Measurements from ENCODE around the gene ANKRD44. TPM values are rescaled to one million over a fixed set of nuclear protein-coding genes. Genes with fewer than 3 reads are reported as not detected.
A peak's percentile ranks its signal among the peaks of the same experiment; 100 is the strongest.

ANKRD44 gene
- total and polyA plus RNA-seq, 4 donors, result 25.9 to 63.5 (median 31.5) TPM

GRCh38 chr2:196984903-196985302 is 325.7 kb downstream of the ANKRD44 start:
- H3K9me3 ChIP-seq (ENCODE audit: control insufficient read depth, insufficient read depth, low read length), result no peaks in the 10 kb centered on the region
- H3K4me1 ChIP-seq (ENCODE audit: control insufficient read depth, insufficient read depth, low read length), result no peaks in the 10 kb centered on the region
- no peaks in the 10 kb centered on the region for H3K27me3 ChIP-seq (ENCODE audit: control insufficient read depth, insufficient read depth, low read length)
- H3K36me3 ChIP-seq (ENCODE audit: control insufficient read depth, insufficient read depth, low read length), result no peaks in the 10 kb centered on the region
- H3K4me3 ChIP-seq (ENCODE audit: low read depth, low read length), result no peak overlapping the region
- 83% methylated on average over 4 of the region's 5 CpGs for WGBS (ENCODE audit: insufficient coverage)
- no peak overlapping the region for H3K27ac ChIP-seq (ENCODE audit: low read depth, low read length)
- peak in 1 of 6 donors; percentile 94 for DNase-seq (ENCODE audit: low read depth in 4 of 6, low spot score in 6 of 6)

DNA sequence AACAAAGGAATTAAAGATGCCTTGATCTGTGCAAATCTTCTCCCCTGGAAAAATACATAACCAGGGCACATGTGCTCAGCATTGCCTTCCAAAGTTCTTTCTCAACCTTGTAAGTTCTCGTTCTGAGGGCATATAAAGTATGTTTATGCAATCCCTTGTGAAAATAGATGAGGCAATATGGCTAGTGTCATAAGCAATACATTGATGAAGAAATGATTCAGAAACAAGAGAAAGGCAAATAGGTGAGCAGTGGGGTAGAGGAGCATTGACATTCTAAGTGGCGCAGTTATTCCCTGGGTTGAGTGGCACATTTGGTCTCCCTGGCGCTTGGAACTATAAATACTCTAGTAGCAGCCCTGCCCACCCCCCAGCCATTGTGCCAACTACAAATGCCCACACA is 326.6 kb downstream of the ANKRD44 start:
- Histone ChIP-seq H3K27ac (ENCODE audit: low read depth, low read length) (no peak overlapping the region), H3K9me3 (ENCODE audit: control insufficient read depth, insufficient read depth, low read length) (no peaks in the 10 kb centered on the region), H3K4me1 (ENCODE audit: control insufficient read depth, insufficient read depth, low read length) (no peaks in the 10 kb centered on the region), H3K27me3 (ENCODE audit: control insufficient read depth, insufficient read depth, low read length) (no peaks in the 10 kb centered on the region), H3K36me3 (ENCODE audit: control insufficient read depth, insufficient read depth, low read length) (no peaks in the 10 kb centered on the region), H3K4me3 (ENCODE audit: low read depth, low read length) (no peak overlapping the region)
- DNase-seq (ENCODE audit: low read depth in 4 of 6, low spot score in 6 of 6), result no peak
- 78% methylated on average over 1 of the region's 3 CpGs for WGBS (ENCODE audit: insufficient coverage)

- DNase-seq (ENCODE audit: low read depth in 4 of 6, low spot score in 6 of 6), result peak in 2 of 6 donors; percentile 77 to 79
- Histone ChIP-seq H3K36me3 (ENCODE audit: control insufficient read depth, insufficient read depth, low read length) (no peaks in the 10 kb centered on the region), H3K27ac (ENCODE audit: low read depth, low read length) (no peak overlapping the region), H3K27me3 (ENCODE audit: control insufficient read depth, insufficient read depth, low read length) (no peaks in the 10 kb centered on the region), H3K4me3 (ENCODE audit: low read depth, low read length) (no peak overlapping the region), H3K4me1 (ENCODE audit: control insufficient read depth, insufficient read depth, low read length) (no peaks in the 10 kb centered on the region), H3K9me3 (ENCODE audit: control insufficient read depth, insufficient read depth, low read length) (no peaks in the 10 kb centered on the region)
- 39% methylated on average over 2 of the region's 3 CpGs for WGBS (ENCODE audit: insufficient coverage)
Measured at GRCh38 chr2:196980473-196980872, 330.1 kb downstream of the ANKRD44 start.

DNA sequence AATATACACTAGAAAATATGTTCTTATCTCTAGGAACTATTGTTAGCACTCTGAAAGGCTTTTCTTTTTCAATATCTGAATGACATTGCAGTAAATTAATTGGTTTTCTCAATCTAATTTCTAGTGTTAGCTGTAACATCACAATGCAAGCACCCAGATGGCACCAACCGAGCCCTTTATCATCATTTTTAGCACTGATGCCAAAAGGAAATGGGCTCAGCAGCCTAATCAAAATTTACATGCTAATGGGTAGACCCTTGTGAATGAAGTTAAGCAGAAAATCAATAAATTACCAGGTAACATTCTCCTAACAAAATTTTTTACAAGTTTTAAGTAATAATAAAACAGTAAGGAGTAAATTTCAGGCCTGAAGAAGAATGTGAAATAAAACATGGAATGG is 330.6 kb downstream of the ANKRD44 start:
- peak in 2 of 6 donors; percentile 71 to 73 for DNase-seq (ENCODE audit: low read depth in 4 of 6, low spot score in 6 of 6)
- no CpG with 5 or more reads among the region's 1 CpG for WGBS (ENCODE audit: insufficient coverage)

DNA sequence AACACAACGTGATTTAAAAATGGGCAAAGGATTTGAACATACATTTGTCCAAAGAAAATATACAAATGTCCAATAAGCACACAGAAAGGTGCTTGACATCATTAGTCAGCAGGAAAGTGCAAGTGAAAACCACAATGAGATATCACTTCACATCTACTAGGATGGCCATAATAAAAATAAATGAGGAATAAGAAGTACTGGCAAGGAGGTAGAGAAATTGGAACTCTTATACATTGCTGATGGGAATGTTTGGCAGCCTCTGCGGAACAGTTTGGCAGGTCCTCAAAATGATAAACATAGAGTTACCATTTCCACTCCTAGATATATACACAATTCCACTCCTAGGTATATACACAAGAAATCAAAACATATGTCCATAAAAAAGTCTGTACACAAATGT is 333.1 kb downstream of the ANKRD44 start:
- no peaks in the 10 kb centered on the region for H3K27me3 ChIP-seq (ENCODE audit: control insufficient read depth, insufficient read depth, low read length)
- no CpG with 5 or more reads among the region's 2 CpGs for WGBS (ENCODE audit: insufficient coverage)
- H3K9me3 ChIP-seq (ENCODE audit: control insufficient read depth, insufficient read depth, low read length), result no peaks in the 10 kb centered on the region
- no peaks in the 10 kb centered on the region for H3K36me3 ChIP-seq (ENCODE audit: control insufficient read depth, insufficient read depth, low read length)
- no peak overlapping the region for H3K4me3 ChIP-seq (ENCODE audit: low read depth, low read length)
- no peak overlapping the region for H3K27ac ChIP-seq (ENCODE audit: low read depth, low read length)
- no peaks in the 10 kb centered on the region for H3K4me1 ChIP-seq (ENCODE audit: control insufficient read depth, insufficient read depth, low read length)
- peak in 1 of 6 donors; percentile 54 for DNase-seq (ENCODE audit: low read depth in 4 of 6, low spot score in 6 of 6)

More for the DNA sequence above, 330.6 kb downstream of the ANKRD44 start:
- Histone ChIP-seq H3K27ac (ENCODE audit: low read depth, low read length) (no peak overlapping the region), H3K27me3 (ENCODE audit: control insufficient read depth, insufficient read depth, low read length) (no peaks in the 10 kb centered on the region), H3K4me3 (ENCODE audit: low read depth, low read length) (no peak overlapping the region), H3K36me3 (ENCODE audit: control insufficient read depth, insufficient read depth, low read length) (no peaks in the 10 kb centered on the region), H3K4me1 (ENCODE audit: control insufficient read depth, insufficient read depth, low read length) (no peaks in the 10 kb centered on the region), H3K9me3 (ENCODE audit: control insufficient read depth, insufficient read depth, low read length) (no peaks in the 10 kb centered on the region)

- DNase-seq (ENCODE audit: low read depth in 4 of 6, low spot score in 6 of 6), result no peak
- Histone ChIP-seq H3K27me3 (ENCODE audit: control insufficient read depth, insufficient read depth, low read length) (no peaks in the 10 kb centered on the region), H3K9me3 (ENCODE audit: control insufficient read depth, insufficient read depth, low read length) (no peaks in the 10 kb centered on the region), H3K4me1 (ENCODE audit: control insufficient read depth, insufficient read depth, low read length) (no peaks in the 10 kb centered on the region), H3K27ac (ENCODE audit: low read depth, low read length) (no peak overlapping the region), H3K36me3 (ENCODE audit: control insufficient read depth, insufficient read depth, low read length) (no peaks in the 10 kb centered on the region), H3K4me3 (ENCODE audit: low read depth, low read length) (no peak overlapping the region)
- WGBS (ENCODE audit: insufficient coverage), result no CpG with 5 or more reads among the region's 1 CpG
Measured at GRCh38 chr2:196974970-196975369, 335.6 kb downstream of the ANKRD44 start.

DNA sequence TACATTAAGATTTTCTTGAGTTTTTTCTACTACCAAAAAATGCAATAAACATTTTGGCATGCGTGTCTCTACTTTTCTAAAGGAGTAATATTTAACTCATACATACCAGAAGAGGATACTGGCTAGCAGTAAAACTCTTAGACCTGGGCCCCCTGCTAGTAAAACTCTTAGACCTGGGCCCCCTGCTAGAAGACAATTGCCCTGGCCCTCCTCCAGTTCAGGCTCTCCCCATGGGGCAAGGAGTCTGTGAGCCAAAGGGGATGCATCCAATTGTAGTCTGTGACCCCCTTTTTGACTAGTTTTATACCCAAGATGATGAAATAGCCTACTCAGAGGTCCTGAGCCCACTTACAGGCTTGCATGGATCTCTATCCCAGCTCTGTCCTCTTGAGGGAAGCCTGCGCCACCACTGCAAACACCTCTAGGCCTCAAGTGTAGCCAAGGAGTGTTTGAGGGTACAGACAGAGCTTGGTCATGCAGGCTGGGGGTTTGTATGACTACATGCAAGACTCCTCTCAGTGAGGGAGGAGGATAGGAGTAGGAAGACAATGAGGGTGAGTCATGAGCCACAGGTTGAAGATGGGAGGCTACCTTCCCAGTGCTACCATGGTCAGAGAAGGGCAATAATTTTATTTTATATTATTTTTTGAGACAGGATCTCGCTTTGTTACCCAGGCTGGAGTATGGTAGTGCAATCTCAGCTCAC is 338.9 kb downstream of the ANKRD44 start:
- Histone ChIP-seq H3K9me3 (ENCODE audit: control insufficient read depth, insufficient read depth, low read length) (no peaks in the 10 kb centered on the region), H3K27ac (ENCODE audit: low read depth, low read length) (no peak overlapping the region), H3K4me3 (ENCODE audit: low read depth, low read length) (no peak overlapping the region), H3K27me3 (ENCODE audit: control insufficient read depth, insufficient read depth, low read length) (no peaks in the 10 kb centered on the region), H3K36me3 (ENCODE audit: control insufficient read depth, insufficient read depth, low read length) (no peaks in the 10 kb centered on the region), H3K4me1 (ENCODE audit: control insufficient read depth, insufficient read depth, low read length) (no peaks in the 10 kb centered on the region)
- WGBS (ENCODE audit: insufficient coverage), result 80% methylated on average over 1 of the region's 3 CpGs
- no peak for DNase-seq (ENCODE audit: low read depth in 4 of 6, low spot score in 6 of 6)

DNA sequence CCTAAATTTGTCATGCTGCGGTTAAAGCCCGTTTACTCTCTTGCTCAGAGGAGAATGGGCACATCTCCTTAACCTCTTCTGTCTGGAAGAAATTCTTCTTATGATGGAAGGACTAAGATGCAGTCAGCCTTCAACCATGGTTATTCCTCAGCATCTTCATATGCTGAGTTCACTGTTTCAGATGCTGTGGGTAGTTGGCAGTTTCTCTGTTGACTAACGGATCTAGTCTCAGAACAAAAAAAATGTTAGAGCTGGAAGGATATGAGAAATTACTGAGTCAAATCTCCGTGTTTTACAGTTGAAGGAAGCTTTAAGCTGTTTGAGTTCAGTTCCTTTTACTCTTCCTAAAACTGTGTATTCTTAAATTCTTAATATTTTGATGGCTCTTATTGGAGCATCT is 340.5 kb downstream of the ANKRD44 start:
- Histone ChIP-seq H3K4me1 (ENCODE audit: control insufficient read depth, insufficient read depth, low read length) (no peaks in the 10 kb centered on the region), H3K36me3 (ENCODE audit: control insufficient read depth, insufficient read depth, low read length) (no peaks in the 10 kb centered on the region), H3K27me3 (ENCODE audit: control insufficient read depth, insufficient read depth, low read length) (no peaks in the 10 kb centered on the region), H3K9me3 (ENCODE audit: control insufficient read depth, insufficient read depth, low read length) (no peaks in the 10 kb centered on the region), H3K27ac (ENCODE audit: low read depth, low read length) (no peak overlapping the region), H3K4me3 (ENCODE audit: low read depth, low read length) (no peak overlapping the region)
- no CpG with 5 or more reads among the region's 4 CpGs for WGBS (ENCODE audit: insufficient coverage)
- no peak for DNase-seq (ENCODE audit: low read depth in 4 of 6, low spot score in 6 of 6)

- no CpG with 5 or more reads among the region's 1 CpG for WGBS (ENCODE audit: insufficient coverage)
- H3K27me3 ChIP-seq (ENCODE audit: control insufficient read depth, insufficient read depth, low read length), result no peaks in the 10 kb centered on the region
- H3K36me3 ChIP-seq (ENCODE audit: control insufficient read depth, insufficient read depth, low read length), result no peaks in the 10 kb centered on the region
- no peak overlapping the region for H3K4me3 ChIP-seq (ENCODE audit: low read depth, low read length)
- no peak for DNase-seq (ENCODE audit: low read depth in 4 of 6, low spot score in 6 of 6)
- no peak overlapping the region for H3K27ac ChIP-seq (ENCODE audit: low read depth, low read length)
- H3K4me1 ChIP-seq (ENCODE audit: control insufficient read depth, insufficient read depth, low read length), result no peaks in the 10 kb centered on the region
- H3K9me3 ChIP-seq (ENCODE audit: control insufficient read depth, insufficient read depth, low read length), result no peaks in the 10 kb centered on the region
Measured at GRCh38 chr2:196968516-196968915, 342.1 kb downstream of the ANKRD44 start.

GRCh38 chr2:196967775-196968174 is 342.8 kb downstream of the ANKRD44 start:
- Histone ChIP-seq H3K9me3 (ENCODE audit: control insufficient read depth, insufficient read depth, low read length) (no peaks in the 10 kb centered on the region), H3K4me1 (ENCODE audit: control insufficient read depth, insufficient read depth, low read length) (no peaks in the 10 kb centered on the region), H3K27me3 (ENCODE audit: control insufficient read depth, insufficient read depth, low read length) (no peaks in the 10 kb centered on the region), H3K27ac (ENCODE audit: low read depth, low read length) (no peak overlapping the region), H3K4me3 (ENCODE audit: low read depth, low read length) (no peak overlapping the region), H3K36me3 (ENCODE audit: control insufficient read depth, insufficient read depth, low read length) (no peaks in the 10 kb centered on the region)
- 100% methylated on average over 1 of the region's 3 CpGs for WGBS (ENCODE audit: insufficient coverage)
- no peak for DNase-seq (ENCODE audit: low read depth in 4 of 6, low spot score in 6 of 6)

All from spinal cord (tissue), 10 donors.